ENCODE data around the gene HECW1.
"Not testable (repeated sequence)": the region's sequence is repeated elsewhere in the genome, so short reads cannot be mapped to it uniquely, and the experiment has no call there.

The HECW1 gene

GRCh38 chr7:43112459-43112940 is at the start of gene HECW1:
TSS of gene HECW1 (plus strand) at chr7:43112647. CDS start at chr7:43243906, 131,259 bp downstream.
- DNase-seq: no peak

GRCh38 chr7:43071604-43072003 is 40.8 kb upstream of the HECW1 start:
- peak; percentile 9 for DNase-seq

DNA sequence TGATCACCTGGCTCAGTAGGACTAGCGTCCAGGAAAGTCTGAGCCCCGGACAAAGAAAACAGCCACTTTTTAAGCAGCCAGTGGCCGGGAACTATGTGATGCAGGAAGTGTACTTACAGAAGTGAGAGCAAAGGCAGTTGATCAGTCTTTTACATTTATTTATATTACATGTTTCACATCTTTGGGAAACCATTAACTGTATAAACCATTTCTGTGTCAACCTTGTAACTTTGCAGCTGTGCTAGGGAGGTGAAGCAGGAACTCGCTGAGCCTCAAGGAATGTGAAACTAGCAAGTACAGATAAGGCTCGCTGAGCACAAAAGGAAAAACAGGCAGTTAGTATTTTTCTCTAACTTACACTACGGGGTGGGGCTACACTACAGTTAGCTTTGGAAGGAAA is 39.9 kb upstream of the HECW1 start:
- peak; percentile 41 for DNase-seq

- not testable (repeated sequence) for DNase-seq
Observed at GRCh38 chr7:43073811-43074210, 38.6 kb upstream of the HECW1 start.

DNA sequence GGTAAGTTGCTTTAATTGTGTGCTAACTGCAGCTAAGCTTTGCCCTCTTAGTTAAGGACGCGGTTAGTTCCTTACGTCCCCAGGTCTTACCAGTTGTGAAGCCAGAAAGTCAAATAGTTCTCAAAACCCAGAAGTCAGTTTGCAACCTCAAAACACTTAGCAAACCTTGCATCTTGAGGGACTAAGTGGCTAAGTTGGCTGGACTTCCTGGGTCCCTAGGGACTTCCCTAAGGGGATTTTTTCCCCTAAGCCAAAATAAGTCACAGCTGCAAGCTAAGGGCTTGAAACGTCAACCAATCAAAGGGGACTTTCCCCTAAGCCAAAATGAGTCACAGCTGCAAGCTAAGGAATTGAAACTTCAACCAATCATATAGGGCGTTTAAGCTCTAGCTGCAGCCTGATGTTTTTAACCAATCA is 36.2 kb upstream of the HECW1 start:
- no peak for DNase-seq

- no peak for DNase-seq
Observed at GRCh38 chr7:43076606-43077005, 35.8 kb upstream of the HECW1 start.

DNA sequence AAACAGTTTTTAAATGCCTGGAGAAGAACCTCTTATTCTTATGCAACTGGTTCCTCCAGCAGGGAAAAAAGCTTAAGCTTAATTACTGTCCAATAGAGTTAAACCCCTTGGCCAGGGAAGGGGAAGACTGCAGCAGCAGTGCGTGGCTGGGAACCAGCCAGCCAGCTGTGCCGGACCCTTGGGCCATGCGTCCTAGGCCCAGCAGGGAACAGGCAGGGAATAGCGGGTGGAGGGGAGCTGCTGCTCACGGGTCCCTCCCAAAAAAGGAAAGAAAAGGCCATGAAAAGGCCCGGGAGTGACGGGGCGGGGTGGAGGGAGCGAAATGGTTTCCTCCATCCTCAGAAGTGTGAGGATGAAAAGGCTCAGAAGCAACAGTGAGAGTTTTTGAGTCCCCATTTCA is 35.2 kb upstream of the HECW1 start:
- DNase-seq: no peak

- DNase-seq: no peak
Observed at GRCh38 chr7:43077732-43078391, 34.6 kb upstream of the HECW1 start.

GRCh38 chr7:43078794-43079193 is 33.7 kb upstream of the HECW1 start:
- no peak for DNase-seq

- no peak for DNase-seq
Observed at GRCh38 chr7:43081603-43082002, 30.8 kb upstream of the HECW1 start.

DNA sequence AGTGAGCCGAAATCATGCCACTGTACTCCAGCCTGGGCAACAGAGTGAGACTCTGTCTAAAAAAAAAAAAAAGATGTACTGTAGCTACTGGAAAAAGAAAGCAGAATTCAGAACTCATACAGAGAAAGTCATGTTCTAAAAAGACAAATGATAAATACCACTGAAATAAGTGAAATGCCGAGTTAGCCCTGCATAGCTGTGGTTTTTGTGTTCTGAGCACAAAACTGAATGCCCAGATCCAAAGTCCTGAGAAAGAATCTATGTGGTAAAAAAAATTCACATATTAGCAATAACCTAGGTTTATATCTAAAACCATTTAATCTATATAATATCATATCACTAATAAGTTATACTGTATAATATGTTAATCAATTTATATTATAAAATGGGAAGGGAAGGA is 29.3 kb upstream of the HECW1 start:
- no peak for DNase-seq

- DNase-seq: no peak
Observed at GRCh38 chr7:43085017-43085416, 27.4 kb upstream of the HECW1 start.

DNA sequence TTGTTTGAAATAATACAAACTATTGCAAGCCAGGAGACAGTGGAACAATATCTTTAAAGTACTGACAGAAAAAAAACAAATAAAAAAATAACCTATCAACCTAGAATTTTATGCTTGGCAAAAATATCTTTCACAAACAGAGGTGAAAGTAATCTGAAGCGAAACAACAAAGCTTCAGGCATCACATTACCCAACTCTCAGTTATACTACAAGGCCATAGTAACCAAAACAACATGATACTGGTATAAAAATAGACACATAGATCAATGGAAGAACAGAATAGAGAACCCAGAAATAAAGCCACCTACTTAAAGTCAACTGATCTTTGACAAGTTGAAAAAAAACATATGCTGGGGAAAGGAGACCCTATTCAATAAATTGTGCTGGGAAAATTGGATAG is 26.5 kb upstream of the HECW1 start:
- DNase-seq: no peak

DNA sequence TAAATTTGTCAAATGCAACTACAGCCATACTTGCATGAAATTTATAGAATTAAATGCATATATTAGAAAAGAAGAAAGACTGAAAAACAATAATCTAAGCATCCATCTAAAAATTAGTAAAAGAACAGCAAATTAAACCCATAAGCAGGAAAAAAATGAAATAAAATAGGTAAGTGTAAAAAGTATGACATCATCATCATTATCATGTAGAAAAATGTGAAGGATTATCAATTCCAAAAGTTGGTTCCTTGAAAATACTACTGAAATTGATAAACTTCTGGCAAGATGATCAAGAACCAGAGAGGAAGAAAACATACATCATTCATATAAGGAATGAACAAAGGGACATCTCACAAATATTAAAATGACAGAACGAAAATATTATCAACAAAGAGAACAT is 19.6 kb upstream of the HECW1 start:
- no peak for DNase-seq

DNA sequence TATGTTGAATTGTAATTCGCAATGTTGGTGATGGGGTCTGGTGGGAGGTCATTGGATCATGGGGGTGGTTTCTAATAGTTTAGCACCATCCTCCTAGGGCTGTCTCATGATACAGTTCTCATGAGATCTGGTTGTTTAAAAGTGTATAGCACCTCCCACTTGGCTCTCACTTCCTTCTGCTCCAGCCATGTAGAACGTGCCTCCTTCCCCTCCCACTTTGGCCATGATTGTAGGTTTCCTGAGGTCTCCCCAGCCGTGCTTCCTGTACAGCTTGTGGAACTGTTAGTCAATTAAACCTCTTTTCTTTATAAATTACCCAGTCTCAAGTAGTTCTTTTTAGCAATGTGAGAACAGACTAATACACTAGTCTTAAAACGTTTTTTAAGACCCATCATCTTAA is 15.6 kb upstream of the HECW1 start:
- DNase-seq: no peak

GRCh38 chr7:43099750-43100149 is 12.7 kb upstream of the HECW1 start:
- DNase-seq: no peak

GRCh38 chr7:43104874-43105520 is 7.5 kb upstream of the HECW1 start:
- no peak for DNase-seq

GRCh38 chr7:43105521-43106120 is 6.8 kb upstream of the HECW1 start:
- no peak for DNase-seq

DNA sequence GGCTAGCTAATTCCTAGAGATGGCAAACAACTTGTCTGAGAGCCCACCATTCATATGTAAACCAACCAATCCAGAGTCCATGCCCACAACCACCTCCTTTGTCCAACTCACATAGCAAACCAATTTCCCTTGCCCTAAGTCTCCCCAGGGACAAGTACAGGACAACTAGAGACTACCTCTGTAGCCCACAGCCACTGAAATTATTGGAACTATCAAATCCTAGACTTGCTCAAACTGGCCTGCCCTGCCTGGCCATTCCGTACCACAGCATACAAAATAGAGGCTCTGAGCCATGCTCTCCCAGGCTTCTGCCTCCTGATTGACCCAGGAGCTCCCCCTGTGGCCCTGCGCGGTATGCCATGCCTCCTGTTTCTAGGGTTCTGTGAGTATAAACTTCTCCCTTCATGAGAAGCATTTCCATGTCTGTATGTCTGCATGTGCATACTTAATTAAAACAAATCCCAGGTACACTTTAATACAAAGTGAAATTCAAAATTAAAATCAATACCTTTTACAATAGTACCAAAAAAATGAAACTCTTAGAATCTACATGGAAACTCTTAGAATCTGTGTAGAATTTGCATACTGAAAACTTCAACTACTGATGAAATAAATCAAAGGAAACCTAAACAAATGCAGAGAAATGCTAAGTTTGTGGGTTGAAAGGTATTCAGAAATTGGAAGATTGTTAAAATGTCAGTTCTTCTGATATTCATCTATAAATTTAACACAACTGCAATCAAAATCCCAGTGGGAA is 4.0 kb upstream of the HECW1 start:
- DNase-seq: peak; percentile 71

DNA sequence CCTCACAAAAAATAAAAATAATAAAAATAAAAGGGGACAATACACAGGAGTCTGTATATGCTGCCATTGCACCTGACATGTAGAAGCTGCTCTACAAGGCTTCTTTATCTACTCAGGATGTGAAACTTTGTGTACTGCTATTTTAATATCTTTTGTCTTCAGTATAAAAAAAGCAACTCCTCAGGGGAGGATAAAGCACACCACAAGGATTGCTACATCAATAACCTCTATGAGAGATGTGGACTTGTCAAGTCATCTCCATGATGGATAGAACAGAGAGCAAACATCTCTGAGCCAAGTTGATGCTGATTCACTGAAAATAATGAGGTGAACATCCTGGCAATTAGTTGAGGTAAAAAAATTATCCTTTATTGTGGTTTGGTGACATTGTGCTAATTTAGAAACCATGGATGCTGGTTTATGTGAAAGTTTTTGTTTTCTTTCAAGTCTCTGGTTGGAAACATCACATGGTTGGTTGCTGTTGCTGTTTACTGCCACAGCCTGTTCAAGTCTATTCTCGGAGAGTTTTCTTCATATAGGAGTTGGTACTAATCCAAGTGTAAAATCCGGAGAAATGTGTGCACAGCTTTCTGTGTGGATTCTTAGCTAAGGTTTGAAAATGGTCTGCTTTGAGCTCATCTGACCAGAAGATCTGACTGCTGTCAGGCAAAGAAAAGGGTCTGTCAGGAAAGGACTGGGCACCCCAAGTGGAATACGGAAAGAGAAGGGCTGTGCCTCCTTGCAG is 1.5 kb upstream of the HECW1 start:
- DNase-seq: no peak

GRCh38 chr7:43111630-43112458 is 603 bp upstream of the HECW1 start:
- DNase-seq: no peak

Data from hematopoietic multipotent progenitor cell treated with erythropoietin and hydrocortisone succinate and interleukin-3 and kit ligand, for 6 days (in vitro differentiated cells).